Measurements from ENCODE around the gene CAB39.

DNA sequence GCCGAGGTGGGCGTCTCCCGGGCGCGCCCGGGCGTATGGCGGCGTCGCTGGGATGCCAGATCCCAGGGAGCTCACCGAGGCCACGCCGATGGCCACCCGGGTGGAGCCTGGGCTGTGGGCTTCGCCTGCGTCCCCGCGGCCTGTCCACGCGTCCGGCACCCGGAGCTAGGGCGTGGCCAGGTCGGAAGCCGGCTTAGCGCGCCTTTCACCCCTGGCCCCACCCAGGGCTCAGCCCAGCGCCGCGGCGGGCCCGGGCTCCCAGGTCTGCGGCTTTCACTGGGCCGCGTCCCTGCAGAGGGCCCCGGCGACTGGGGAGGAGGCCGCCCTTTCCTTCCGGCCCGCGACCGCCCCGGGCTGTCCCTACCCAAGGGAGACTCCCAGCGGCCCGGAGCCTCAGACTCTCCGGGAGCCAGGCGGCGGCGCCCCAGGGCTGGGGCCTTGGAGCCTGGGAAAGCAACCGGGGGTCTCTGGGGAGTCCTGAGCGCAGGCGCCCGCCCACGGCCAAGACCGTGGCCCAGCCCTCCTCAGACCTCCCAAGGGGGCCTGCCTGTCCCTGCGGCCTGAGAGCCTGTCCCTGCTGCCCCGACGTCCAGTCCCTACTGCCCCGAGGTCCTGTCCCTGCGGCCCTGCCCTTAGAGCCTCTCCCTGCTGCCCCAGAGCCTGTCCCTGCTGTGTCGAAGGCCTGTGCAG lies 115.8 kb downstream of the CAB39 start:
- TF ChIP-seq EZH2 (IDR thresholded peaks at IDR 0.05) (no peak), POLR2AphosphoS5 (IDR thresholded peaks at IDR 0.05; ENCODE audit: borderline replicate concordance, low read depth, low read length) (no peak)
